KMS-11 (cell line): ENCODE data around the gene B3GAT1.

Experiments used
- H2AFZ ChIP-seq: fragments of 200-600 bp; sonication (generic); 2 replicates; pipeline ENCODE4 v1.6.1; 2016; ENCODE audit warnings: antibody characterized with exemption, mixed run types, low read depth
- H3K27ac ChIP-seq: fragments of 200-600 bp; sonication (generic); 2 replicates; pipeline ENCODE4 v1.6.1; 2016; ENCODE audit warnings: mild to moderate bottlenecking, mixed run types
- H3K27me3 ChIP-seq: fragments of 200-600 bp; sonication (generic); 2 replicates; pipeline ENCODE4 v1.6.1; 2017; ENCODE audit warnings: mild to moderate bottlenecking, low read depth, mixed run types, moderate library complexity; ENCODE audit not compliant: insufficient read depth
- H3K36me3 ChIP-seq: fragments of 200-600 bp; sonication (generic); 2 replicates; pipeline ENCODE4 v1.6.1; 2017; ENCODE audit warnings: mild to moderate bottlenecking, mixed run types; ENCODE audit not compliant: insufficient read depth
- H3K4me1 ChIP-seq: fragments of 200-600 bp; sonication (generic); 2 replicates; pipeline ENCODE4 v1.6.1; 2016; ENCODE audit warnings: mild to moderate bottlenecking, low read depth, mixed run types; ENCODE audit not compliant: poor library complexity, severe bottlenecking
- H3K4me2 ChIP-seq: fragments of 200-600 bp; sonication (generic); 2 replicates; pipeline ENCODE4 v1.7.0; 2016; ENCODE audit warnings: mild to moderate bottlenecking, mixed run types
- H3K4me3 ChIP-seq: fragments of 200-600 bp; sonication (generic); IDR thresholded peaks from 2 replicates; pipeline ENCODE4 v1.6.1; 2017; ENCODE audit warnings: low read depth, low read length, mixed read lengths; ENCODE audit not compliant: insufficient read depth
- H3K79me2 ChIP-seq: fragments of 200-600 bp; sonication (generic); 2 replicates; pipeline ENCODE4 v1.6.1; 2016; ENCODE audit warnings: low read depth, mixed run types; ENCODE audit not compliant: insufficient read depth
- H3K9ac ChIP-seq: fragments of 200-600 bp; sonication (generic); 2 replicates; pipeline ENCODE4 v1.6.1; 2016; ENCODE audit warnings: mild to moderate bottlenecking, mixed run types
- H4K20me1 ChIP-seq: fragments of 200-600 bp; sonication (generic); 2 replicates; pipeline ENCODE4 v1.6.1; 2016; ENCODE audit warnings: mild to moderate bottlenecking, mixed run types; ENCODE audit not compliant: insufficient read depth
- TF ChIP-seq, protein P1 (sequence below): fragments of 200-600 bp; sonication (generic); conservative IDR thresholded peaks from 2 replicates; pipeline ENCODE4 v1.6.1; 2017; ENCODE audit warnings: low read depth, mild to moderate bottlenecking, antibody characterized with exemption, low read length, moderate library complexity, mixed read lengths

B3GAT1 gene

DNA sequence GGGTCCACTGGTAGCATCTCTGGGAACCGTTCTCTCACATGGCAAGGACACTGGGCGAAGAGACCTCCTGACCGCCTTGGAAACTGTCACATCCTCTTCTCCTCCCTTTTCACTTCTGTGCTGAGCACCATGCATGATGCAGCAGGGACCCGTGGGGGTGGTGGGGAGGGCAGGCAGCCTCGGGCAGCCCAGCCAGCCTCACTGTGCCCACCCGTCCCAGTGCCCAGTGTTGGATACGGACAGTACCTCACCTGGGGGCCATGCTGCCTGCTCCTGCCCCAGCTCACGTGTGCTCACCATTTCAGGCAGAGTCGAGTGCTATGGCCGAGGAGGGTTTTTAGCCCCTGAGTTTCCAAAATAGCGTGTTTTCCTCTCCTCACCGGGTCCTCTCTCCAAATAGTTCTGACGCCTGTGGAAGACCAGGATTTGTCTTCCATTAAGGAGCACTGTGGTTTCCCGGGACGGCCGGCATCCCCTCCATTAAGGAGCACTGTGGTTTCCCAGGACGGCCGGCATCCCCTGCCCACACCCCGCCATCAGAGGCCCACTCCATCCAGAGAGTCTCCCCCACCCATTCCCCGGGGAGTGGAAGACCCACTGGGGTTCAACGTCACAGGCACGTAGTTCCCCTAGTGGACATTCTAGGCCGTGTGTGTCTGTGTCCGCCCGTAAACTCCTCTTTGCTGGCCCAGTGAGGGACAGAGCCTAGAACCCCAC is 22.4 kb downstream of the B3GAT1 start:
- Histone ChIP-seq H3K27me3 (no peaks in the 10 kb centered on the region), H3K27ac (no peak overlapping the region), H3K79me2 (no peaks in the 10 kb centered on the region), H3K36me3 (no peaks in the 10 kb centered on the region), H3K9ac (no peak overlapping the region), H3K4me3 (no peak overlapping the region), H2AFZ (no peak overlapping the region), H3K4me1 (no peaks in the 10 kb centered on the region), H3K4me2 (no peak overlapping the region), H4K20me1 (no peaks in the 10 kb centered on the region)
- TF ChIP-seq, protein P1, sequence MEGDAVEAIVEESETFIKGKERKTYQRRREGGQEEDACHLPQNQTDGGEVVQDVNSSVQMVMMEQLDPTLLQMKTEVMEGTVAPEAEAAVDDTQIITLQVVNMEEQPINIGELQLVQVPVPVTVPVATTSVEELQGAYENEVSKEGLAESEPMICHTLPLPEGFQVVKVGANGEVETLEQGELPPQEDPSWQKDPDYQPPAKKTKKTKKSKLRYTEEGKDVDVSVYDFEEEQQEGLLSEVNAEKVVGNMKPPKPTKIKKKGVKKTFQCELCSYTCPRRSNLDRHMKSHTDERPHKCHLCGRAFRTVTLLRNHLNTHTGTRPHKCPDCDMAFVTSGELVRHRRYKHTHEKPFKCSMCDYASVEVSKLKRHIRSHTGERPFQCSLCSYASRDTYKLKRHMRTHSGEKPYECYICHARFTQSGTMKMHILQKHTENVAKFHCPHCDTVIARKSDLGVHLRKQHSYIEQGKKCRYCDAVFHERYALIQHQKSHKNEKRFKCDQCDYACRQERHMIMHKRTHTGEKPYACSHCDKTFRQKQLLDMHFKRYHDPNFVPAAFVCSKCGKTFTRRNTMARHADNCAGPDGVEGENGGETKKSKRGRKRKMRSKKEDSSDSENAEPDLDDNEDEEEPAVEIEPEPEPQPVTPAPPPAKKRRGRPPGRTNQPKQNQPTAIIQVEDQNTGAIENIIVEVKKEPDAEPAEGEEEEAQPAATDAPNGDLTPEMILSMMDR, result no peak

- Histone ChIP-seq H3K36me3 (no peaks in the 10 kb centered on the region), H3K27me3 (no peaks in the 10 kb centered on the region), H3K4me3 (no peak overlapping the region), H3K27ac (no peak overlapping the region), H3K9ac (no peak overlapping the region), H3K4me2 (no peak overlapping the region), H3K4me1 (no peaks in the 10 kb centered on the region), H3K79me2 (no peaks in the 10 kb centered on the region), H4K20me1 (no peaks in the 10 kb centered on the region), H2AFZ (no peak overlapping the region)
- TF ChIP-seq, protein P1, result no peak
Observed at GRCh38 chr11:134388590-134388989, 23.5 kb downstream of the B3GAT1 start.

DNA sequence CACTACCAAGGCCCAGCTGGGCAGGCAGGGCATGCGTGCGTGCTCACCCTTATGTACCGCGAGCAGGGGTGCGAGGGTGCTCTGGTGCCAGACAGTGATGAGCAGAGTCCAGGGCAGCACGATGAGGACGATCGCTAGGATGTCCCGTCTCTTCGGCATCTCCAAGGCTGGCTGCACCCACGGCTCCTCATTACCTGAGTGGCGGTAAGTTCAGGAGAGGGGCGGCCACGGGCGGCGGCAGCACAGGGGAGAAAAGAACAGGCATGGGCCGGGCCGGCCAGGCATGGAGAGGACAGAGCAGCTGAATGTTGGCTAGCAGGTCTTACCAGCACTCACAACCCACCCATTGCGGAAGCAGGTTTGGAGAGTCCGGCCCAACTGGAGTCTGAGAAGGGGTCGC is 24.5 kb downstream of the B3GAT1 start:
- Histone ChIP-seq H3K27me3 (no peaks in the 10 kb centered on the region), H3K4me1 (no peaks in the 10 kb centered on the region), H2AFZ (no peak overlapping the region)

DNA sequence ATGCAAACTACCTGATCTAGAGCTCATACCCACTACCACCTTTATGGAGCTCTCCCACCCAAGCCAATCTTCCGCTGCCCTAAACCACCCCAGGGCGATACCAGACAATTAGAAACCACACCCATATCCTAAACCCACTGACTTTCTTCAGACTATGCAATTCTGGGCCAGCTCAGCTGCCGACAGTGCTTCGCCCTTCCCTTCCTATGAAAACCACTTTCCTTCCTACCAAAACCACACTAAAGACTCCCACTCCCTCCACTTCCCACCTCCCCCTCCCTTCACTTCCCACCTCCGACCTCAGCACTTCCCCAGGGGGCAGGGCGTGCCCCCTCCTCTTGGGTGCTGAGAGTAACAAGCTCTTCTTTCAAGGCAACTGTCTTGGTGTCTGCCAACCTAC is 25.1 kb downstream of the B3GAT1 start:
- Histone ChIP-seq H3K4me2 (no peak overlapping the region), H4K20me1 (no peaks in the 10 kb centered on the region), H3K27ac (no peak overlapping the region), H3K4me1 (no peaks in the 10 kb centered on the region), H3K36me3 (no peaks in the 10 kb centered on the region), H3K4me3 (no peak overlapping the region), H3K9ac (no peak overlapping the region), H3K27me3 (no peaks in the 10 kb centered on the region), H2AFZ (no peak overlapping the region), H3K79me2 (no peaks in the 10 kb centered on the region)
- TF ChIP-seq, protein P1, result no peak

More for the DNA sequence above, 24.5 kb downstream of the B3GAT1 start:
- no peaks in the 10 kb centered on the region for H4K20me1 ChIP-seq
- no peak overlapping the region for H3K27ac ChIP-seq
- H3K36me3 ChIP-seq, result no peaks in the 10 kb centered on the region
- no peaks in the 10 kb centered on the region for H3K79me2 ChIP-seq
- H3K4me3 ChIP-seq, result no peak overlapping the region
- H3K9ac ChIP-seq, result no peak overlapping the region
- TF ChIP-seq, protein P1, result no peak
- no peak overlapping the region for H3K4me2 ChIP-seq
